ENCODE data around the gene CD109. TPM values are rescaled to one million over a fixed set of nuclear protein-coding genes. Genes with fewer than 3 reads are reported as not detected.
A peak's percentile ranks its signal among the peaks of the same experiment; 100 is the strongest.
"Not testable (repeated sequence)": the region's sequence is repeated elsewhere in the genome, so short reads cannot be mapped to it uniquely, and the experiment has no call there.

Gene CD109
- total RNA-seq, 1 experiment from 2014 or later, result 4.9 TPM

DNA sequence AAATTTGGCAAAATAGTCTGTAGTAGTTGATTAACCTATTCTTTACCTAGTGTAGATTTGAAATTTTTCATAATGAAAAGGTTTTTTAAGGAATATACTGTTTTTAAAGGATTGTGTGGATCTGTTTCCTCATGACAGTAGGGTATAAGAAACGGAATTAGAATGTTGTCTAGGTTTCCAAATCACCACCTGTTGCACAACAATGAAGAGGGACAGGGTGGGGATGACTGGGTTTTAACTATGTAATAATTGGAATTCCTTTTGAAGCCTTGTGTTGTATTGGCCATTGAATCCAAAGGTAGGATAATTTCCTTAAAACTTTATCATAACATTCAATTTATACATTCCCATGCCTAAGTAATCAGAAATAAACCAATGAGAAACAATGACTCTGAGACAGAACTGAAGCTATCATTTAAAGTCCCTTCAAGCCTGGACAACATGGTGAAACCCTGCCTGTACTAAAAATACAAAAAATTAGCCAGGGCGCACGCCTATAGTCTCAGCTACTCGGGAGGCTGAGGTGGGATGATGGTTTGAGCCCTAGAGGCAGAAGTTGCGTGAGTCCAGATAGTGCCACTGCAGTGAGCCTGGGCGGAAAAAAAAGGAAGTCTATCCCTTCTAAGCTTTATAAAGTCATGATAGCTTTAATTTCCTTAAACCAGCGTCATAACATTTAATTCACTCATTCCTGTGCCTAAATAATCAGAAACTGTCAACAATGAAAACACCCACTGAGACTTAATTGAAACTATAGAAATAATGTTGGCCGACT, 23.9 kb upstream of the CD109 start:
- Histone ChIP-seq H3K36me3 (no peaks in the 10 kb centered on the region), H3K4me3 (no peak overlapping the region), H3K4me1 (no peaks in the 10 kb centered on the region; the same call in 1 of the 2 replicates), H3K27me3 (no peaks in the 10 kb centered on the region), H3K9me3 (replicated peaks) (no peaks in the 10 kb centered on the region), H3K27ac (no peak overlapping the region)
- no peak for DNase-seq

DNA sequence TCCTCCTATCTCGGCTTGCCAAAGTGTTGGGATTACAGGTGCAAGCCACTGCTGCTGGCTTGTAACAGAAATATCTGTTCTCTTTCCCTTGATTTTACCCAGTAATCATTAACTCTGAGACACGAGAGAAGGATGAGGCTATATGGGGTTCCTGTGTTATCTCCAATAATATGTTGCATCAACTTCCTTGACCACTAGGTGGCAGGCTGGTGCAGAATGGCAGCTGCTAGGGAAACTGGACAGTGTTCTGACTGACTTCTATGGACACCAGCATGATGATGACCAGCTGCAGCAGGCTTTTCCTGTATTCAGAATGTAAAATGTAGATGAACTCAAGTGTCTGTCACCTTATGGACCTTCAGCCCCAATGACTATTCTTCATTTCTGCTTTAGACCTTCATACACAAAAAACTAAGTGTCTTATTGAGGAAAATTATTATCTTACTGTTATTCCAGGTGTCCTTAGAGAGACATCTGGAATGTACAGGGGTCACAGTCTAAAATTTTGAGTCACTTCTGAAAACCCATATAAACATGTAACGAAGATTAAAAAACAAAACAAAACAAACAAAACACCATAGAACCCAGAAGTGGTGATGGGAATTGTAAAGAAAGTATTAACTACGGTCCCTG, 20.4 kb upstream of the CD109 start:
- H3K36me3 ChIP-seq, result no peaks in the 10 kb centered on the region
- H3K9me3 ChIP-seq (replicated peaks), result no peaks in the 10 kb centered on the region
- no peak overlapping the region for H3K4me3 ChIP-seq
- peak; percentile 65 to 90 for DNase-seq
- no peak overlapping the region for H3K27ac ChIP-seq
- H3K27me3 ChIP-seq, result no peaks in the 10 kb centered on the region
- H3K4me1 ChIP-seq, result no peaks in the 10 kb centered on the region; the same call in 1 of the 2 replicates

DNA sequence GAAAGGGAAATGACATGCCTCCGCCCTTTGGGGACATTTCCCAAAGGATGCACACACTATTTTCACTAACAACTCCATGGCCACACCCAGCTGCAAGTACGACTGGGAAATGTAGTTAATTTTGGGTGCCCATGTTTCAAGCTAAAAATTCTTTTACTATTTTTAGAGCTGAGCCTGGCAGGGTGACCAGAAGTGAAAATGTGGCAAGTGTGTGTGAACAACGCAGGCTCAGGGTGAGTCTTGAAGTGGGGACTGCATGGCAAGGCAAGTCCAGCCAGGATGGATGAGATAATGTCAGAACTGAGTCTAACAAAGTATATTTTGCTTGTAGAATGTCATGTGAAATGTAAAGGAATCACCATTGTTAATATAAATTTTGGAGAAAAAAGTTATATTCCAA, 17.0 kb upstream of the CD109 start:
- no peak for DNase-seq
- H3K4me3 ChIP-seq, result no peak overlapping the region
- H3K9me3 ChIP-seq (replicated peaks), result no peaks in the 10 kb centered on the region; the same call in 1 of the 2 replicates

DNA sequence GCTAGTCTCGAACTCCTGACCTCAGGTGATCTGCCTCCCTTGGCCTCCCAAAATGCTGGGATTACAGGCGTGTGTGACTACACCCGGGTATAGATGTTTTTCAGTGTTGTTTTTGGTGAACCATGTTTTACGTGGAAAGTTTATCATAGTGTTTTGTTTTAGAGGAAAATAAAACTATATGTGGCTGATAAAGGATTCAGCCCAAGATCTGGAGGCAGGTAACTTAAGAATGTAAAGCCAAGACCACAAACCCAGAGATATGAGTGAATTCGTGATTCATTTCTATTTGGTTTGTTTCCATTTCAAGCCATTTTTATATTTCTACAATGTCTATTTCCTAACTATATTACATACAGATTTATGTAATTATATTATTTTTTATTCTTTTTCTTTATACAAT, 16.2 kb upstream of the CD109 start:
- H3K27ac ChIP-seq; H3K9me3 ChIP-seq (replicated peaks); H3K36me3 ChIP-seq; DNase-seq; H3K4me3 ChIP-seq; H3K4me1 ChIP-seq; H3K27me3 ChIP-seq: not testable (repeated sequence)

More for the DNA sequence above, 17.0 kb upstream of the CD109 start:
- Histone ChIP-seq H3K36me3 (no peaks in the 10 kb centered on the region), H3K4me1 (no peaks in the 10 kb centered on the region), H3K27ac (no peak overlapping the region), H3K27me3 (no peaks in the 10 kb centered on the region)

DNA sequence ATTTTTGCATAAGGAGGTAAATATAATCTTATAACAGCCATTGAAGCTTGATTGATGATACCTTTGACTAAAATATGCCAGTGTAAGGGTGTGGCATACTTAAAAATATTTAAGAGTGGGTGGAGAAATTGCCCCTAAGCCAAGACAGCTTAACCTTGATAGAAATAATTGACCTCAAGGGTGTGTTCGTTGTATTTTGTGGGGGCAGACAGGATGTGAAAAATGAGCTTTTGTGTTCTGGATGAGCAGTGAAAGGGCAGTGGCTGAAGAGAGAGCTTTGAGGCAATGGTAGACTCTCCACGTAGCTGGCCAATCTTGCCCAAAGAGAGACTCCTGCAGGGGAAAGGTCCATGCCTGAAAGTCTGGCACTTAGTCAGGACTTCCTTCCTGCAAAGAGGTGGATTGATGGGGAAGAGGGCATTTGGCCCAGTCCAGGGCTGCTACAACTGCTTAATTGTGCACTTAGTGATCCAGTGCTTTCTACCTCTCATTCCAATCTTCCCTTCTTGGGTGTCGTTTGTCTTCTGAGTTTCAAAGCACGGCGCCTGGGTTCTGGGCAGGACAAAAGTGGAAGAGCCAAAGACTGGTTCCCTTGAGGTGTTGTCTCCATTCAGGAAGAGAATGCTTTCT, 15.6 kb upstream of the CD109 start:
- no peaks in the 10 kb centered on the region for H3K27me3 ChIP-seq
- H3K4me1 ChIP-seq, result no peaks in the 10 kb centered on the region
- no peak overlapping the region for H3K27ac ChIP-seq
- no peak overlapping the region for H3K4me3 ChIP-seq
- no peak for DNase-seq
- no peaks in the 10 kb centered on the region for H3K36me3 ChIP-seq
- H3K9me3 ChIP-seq (replicated peaks), result no peaks in the 10 kb centered on the region; the same call in 1 of the 2 replicates

DNA sequence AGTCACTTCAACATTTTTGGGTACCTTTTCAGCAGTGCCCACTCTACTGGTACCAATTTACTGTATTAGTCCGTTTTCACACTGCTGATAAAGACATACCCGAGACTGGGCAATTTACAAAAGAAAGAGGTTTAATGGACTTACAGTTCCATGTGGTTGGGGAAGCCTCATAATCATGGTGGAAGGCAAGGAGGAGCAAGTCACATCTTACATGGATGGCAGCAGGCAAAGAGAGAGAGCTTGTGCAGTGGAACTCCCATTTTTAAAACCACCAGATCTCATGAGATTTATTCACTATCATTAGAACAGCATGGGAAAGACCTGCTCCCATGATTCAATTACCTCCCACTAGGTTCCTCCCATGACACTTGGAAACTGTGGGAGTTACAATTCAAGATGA, 12.4 kb upstream of the CD109 start:
- not testable (repeated sequence) for H3K4me3 ChIP-seq; H3K9me3 ChIP-seq (replicated peaks); H3K36me3 ChIP-seq; H3K27me3 ChIP-seq; H3K27ac ChIP-seq; DNase-seq; H3K4me1 ChIP-seq

DNA sequence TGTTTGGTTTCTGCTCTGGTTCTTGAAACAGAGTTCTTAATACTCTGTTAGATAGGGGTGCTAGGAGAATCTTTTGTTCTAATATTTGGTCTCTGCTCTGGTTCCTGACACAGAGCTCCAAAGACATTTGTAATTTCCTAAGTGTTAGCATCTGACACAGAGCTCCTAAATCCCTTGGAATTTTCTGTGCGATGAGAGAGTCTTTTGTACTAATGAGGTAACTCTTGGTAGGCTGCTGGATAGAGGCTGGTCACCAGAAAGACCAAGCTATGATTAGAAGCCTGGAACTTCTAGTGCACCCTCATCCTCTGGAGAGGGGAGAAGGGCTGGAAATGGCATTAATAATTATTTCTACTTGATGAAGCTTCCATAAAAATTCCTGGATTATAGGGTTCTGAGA, 7.7 kb upstream of the CD109 start:
- no peak overlapping the region for H3K27ac ChIP-seq
- H3K4me1 ChIP-seq, result no peaks in the 10 kb centered on the region
- no peaks in the 10 kb centered on the region; the same call in 1 of the 2 replicates for H3K9me3 ChIP-seq (replicated peaks)
- H3K36me3 ChIP-seq, result no peaks in the 10 kb centered on the region
- H3K27me3 ChIP-seq, result no peaks in the 10 kb centered on the region
- H3K4me3 ChIP-seq, result no peak overlapping the region
- no peak for DNase-seq

DNA sequence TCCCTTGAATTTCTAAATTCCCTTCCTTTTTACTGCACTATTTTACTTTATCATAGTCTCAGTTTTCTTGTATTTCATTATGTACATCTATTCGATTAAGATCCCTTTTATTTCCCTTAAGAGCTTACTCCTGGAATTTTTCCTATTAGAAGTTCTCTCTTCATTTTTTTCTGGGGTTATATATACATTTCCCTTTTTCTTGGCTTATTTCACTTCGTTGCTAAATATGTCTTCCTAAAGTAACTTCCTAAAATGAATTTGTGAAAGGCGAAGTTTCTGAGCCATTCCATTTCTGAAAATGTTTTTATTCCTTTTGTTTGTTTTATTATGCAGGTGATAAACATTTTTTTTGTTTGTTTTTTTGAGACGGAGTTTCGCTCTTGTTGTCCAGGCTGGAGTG, 5.9 kb upstream of the CD109 start:
- DNase-seq, result no peak
- Histone ChIP-seq H3K4me3 (no peak overlapping the region), H3K36me3 (no peaks in the 10 kb centered on the region), H3K27me3 (no peaks in the 10 kb centered on the region), H3K4me1 (no peaks in the 10 kb centered on the region), H3K27ac (no peak overlapping the region), H3K9me3 (replicated peaks) (no peaks in the 10 kb centered on the region)

DNA sequence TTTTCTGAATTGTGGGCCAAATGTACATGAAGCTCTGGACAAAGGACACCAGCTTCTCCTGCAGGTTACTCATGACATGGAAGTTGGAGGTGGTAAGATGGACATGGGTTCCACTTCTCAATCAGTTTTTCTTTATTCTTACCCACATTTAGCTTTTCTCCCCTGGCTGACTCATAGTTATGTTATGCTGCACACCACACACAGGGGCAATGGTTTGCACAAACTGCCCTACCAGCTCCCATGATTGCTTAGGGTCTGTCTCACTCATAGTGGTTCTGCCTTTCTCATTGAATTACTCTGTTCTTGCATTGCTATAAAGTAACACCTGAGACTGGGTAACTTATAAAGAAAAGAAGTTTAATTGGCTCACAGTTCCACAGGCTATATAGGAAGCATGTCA, 4.5 kb upstream of the CD109 start:
- Histone ChIP-seq H3K27ac (no peak overlapping the region), H3K4me1 (no peaks in the 10 kb centered on the region), H3K9me3 (replicated peaks) (no peaks in the 10 kb centered on the region), H3K27me3 (no peaks in the 10 kb centered on the region), H3K36me3 (no peaks in the 10 kb centered on the region), H3K4me3 (no peak overlapping the region)
- no peak for DNase-seq

DNA sequence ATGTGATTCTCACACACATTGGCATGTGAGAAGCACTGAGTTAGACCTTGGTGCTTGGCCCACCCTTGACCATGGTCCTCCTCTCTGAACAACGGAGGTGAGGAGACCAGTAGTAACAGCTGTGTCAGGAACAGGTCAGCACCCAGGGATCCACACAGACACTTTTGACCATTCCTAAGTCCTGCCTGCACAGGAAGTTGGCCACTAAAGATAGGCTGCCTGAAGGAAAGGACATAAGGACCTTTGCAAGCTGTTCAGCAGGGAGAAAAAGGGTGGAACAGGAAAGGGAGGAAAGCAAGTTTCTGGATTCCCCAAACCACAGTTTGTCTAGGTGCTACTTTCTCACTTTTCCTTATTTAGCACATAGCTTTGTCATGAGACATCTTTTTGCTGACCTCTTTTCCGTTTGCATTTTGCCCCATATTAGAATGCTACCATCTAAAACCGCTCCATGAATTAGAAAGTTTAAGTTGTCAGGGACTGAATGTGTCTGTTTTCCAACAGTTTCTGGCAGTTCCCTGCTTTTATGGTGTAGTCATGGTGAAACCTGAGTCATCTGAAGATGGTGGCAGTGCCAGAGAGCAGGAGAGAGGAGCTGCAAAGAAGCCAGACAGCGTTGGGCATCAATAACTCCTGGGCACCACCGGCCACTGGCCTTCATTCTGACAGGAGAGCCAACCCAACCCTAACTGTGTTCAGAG, 1.1 kb upstream of the CD109 start:
- no peak for DNase-seq
- Histone ChIP-seq H3K9me3 (replicated peaks) (no peaks in the 10 kb centered on the region), H3K36me3 (no peaks in the 10 kb centered on the region), H3K27ac (no peak overlapping the region), H3K4me1 (0 out of 2 replicates have a peak, but pooled peaks cover 2% of the 10 kb centered on the region), H3K27me3 (no peaks in the 10 kb centered on the region), H3K4me3 (no peak overlapping the region)

DNA sequence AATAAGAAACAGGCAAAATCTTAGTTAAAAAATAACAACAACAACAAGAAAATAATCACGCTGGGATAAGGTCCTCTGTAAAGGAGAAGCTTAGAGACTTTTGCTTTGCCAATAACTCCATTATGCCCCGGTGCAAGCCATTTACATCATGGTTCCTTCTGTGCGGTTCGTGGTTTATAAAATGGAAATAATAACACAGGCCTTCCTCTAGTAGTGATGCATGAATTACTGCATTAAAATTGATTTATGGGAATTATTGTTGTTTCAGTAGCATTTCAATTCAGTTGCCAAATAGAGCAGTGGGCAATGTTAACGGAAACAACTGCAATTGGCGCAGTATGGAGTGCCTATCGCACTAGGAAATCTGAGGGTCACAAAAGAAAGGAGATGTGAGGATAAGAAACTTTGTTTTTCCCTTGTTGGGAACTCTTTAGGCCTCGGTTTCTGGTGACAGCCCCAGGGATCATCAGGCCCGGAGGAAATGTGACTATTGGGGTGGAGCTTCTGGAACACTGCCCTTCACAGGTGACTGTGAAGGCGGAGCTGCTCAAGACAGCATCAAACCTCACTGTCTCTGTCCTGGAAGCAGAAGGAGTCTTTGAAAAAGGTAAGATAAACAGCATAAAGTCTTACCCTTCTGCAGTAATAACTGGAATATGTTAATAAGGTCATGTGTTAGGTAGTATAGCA, 1.1 kb downstream of the CD109 start:
- DNase-seq, result no peak
- Histone ChIP-seq H3K36me3 (no peaks in the 10 kb centered on the region), H3K27ac (no peak overlapping the region; the same call in 1 of the 2 replicates), H3K9me3 (replicated peaks) (no peaks in the 10 kb centered on the region), H3K27me3 (no peaks in the 10 kb centered on the region), H3K4me1 (0 out of 2 replicates have a peak, but pooled peaks cover 2% of the 10 kb centered on the region), H3K4me3 (peak overlapping the region; percentile 73)

DNA sequence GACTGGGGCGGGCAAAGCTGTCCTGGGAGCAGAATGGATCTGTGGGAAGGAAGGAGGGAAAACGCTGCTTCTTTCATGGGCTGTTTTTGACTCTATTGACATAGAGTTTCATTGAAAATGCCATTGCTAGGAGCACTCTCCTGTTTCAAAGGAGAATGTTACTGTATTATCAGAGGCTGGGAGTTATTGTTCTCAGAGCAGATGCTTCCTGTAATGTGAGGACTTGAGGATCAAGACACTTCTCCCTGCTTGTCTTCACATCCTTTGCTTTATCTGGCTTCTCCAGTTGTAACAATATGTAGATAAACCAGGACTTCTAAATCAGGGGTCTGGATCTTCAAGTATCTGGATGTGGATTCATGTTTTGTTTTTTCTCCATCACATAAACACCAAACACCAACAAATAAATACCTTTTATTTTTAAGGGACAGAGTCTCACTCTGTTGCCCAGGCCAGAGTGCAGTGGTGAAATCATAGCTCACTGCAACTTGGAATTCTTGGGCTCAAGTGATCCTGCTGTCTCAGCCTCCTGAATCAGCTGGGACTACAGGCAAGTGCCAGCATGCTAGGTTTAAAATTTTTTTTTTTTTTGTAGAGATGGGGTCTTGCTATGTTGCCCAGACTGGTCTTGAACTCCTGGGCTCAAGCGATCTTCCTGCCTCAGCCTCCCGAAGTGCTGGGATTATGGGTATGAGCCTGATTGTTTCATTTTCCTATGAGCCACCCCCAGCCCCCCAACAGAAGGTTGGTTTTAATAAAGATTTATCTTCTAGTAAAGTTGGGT, 3.9 kb downstream of the CD109 start:
- Histone ChIP-seq H3K9me3 (replicated peaks) (no peaks in the 10 kb centered on the region), H3K27me3 (no peaks in the 10 kb centered on the region), H3K27ac (no peak overlapping the region), H3K36me3 (no peaks in the 10 kb centered on the region), H3K4me1 (peaks cover 8% of the 10 kb centered on the region), H3K4me3 (no peak overlapping the region)
- no peak for DNase-seq

DNA sequence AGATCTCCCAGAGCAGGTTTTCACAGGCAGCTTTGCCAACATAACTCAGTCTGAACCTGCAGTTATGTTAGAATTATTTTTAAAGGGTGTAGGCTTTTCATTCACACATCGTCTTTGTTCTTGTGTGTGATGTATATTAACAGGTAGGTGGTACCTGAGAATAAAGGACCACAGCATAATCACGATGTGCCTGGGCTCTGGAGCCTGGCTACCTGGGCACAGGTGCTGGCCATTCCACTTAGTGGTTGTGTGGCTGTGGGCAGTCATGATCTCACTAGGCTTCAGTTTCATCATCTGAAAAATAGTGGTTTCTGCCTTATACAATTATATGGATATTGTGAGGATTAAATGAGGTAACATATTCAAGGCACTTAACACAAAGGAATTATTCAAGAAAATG, 6.4 kb downstream of the CD109 start:
- DNase-seq, result no peak
- no peak overlapping the region for H3K27ac ChIP-seq
- H3K27me3 ChIP-seq, result no peaks in the 10 kb centered on the region
- H3K4me1 ChIP-seq, result peaks cover 7% of the 10 kb centered on the region
- no peaks in the 10 kb centered on the region for H3K36me3 ChIP-seq
- no peaks in the 10 kb centered on the region for H3K9me3 ChIP-seq (replicated peaks)
- no peak overlapping the region for H3K4me3 ChIP-seq

DNA sequence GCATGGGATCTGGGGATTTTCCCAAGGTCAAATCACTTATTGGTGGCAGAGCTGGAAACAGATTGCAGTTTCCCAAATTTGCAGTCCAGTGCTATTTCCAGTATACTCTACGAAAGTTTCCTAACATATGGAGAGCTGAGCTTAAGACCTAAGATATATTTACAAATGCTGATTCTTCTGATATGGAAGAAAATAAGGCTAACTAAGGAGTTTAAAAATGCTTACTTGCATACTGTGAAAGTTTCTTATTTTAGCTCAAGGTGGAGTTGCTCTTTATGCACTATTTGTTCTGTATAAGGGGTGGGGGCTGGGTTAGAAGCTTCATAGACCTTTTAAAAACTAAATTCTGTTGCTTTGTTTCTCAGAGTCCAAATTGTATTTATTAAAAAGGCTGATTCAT, 7.5 kb downstream of the CD109 start:
- Histone ChIP-seq H3K4me1 (peaks cover 7% of the 10 kb centered on the region), H3K27ac (peak overlapping the region; percentile 30; the same call in 1 of the 2 replicates), H3K9me3 (replicated peaks) (no peaks in the 10 kb centered on the region)

More for the DNA sequence above, 7.5 kb downstream of the CD109 start:
- DNase-seq, result no peak
- no peak overlapping the region for H3K4me3 ChIP-seq
- no peaks in the 10 kb centered on the region for H3K36me3 ChIP-seq
- no peaks in the 10 kb centered on the region for H3K27me3 ChIP-seq

Data from SJCRH30 (cell line).